HG02759 (cell line): ENCODE results near the gene PIP5K1A.

Source experiments
- ATAC-seq: cut with Tn5 transposase; IDR thresholded peaks from one replicate; pipeline ENCODE4 v1.9.1; 2021; ENCODE audit warnings: mild to moderate bottlenecking, moderate library complexity; ENCODE audit not compliant: unreplicated experiment

PIP5K1A gene

GRCh38 chr1:151288502-151288901 is 90.2 kb downstream of the PIP5K1A start:
- no peak for ATAC-seq

GRCh38 chr1:151289080-151289935 is 91.0 kb downstream of the PIP5K1A start:
- ATAC-seq: no peak

GRCh38 chr1:151289991-151290708 is 91.8 kb downstream of the PIP5K1A start:
- no peak for ATAC-seq

- ATAC-seq: no peak
Measured at GRCh38 chr1:151290709-151291303, 92.5 kb downstream of the PIP5K1A start.

GRCh38 chr1:151292207-151293030 is 94.1 kb downstream of the PIP5K1A start:
- ATAC-seq: no peak

GRCh38 chr1:151293093-151293492 is 94.7 kb downstream of the PIP5K1A start:
- ATAC-seq: no peak

- ATAC-seq: no peak
Measured at GRCh38 chr1:151294742-151295462, 96.5 kb downstream of the PIP5K1A start.
